Sigmoid colon (tissue), 7 donors: ENCODE data around the gene DBF4. TPM values are rescaled to one million over a fixed set of nuclear protein-coding genes. Genes with fewer than 3 reads are reported as not detected.
"Not testable (repeated sequence)": the region's sequence is repeated elsewhere in the genome, so short reads cannot be mapped to it uniquely, and the experiment has no call there.

Experiments
- DNase-seq: peaks from one replicate; pipeline ENCODE4 v3.0.0-alpha.2; 2019
- H3K27ac ChIP-seq, 4 donors: fragments of 200-600 bp; sonication (generic); one replicate each; pipeline ENCODE4 v1.5.1; 2016 to 2019; ENCODE audit warnings: mild to moderate bottlenecking in 1 of 4
- H3K27me3 ChIP-seq, 3 donors: fragments of 200-600 bp; sonication (generic); one replicate each; pipeline ENCODE4 v1.5.1; 2019; ENCODE audit warnings: mild to moderate bottlenecking in 1 of 3
- H3K36me3 ChIP-seq, 4 donors: fragments of 200-600 bp; sonication (generic); one replicate each; pipeline ENCODE4 v1.5.1; 2016 to 2019
- H3K4me1 ChIP-seq, 4 donors: fragments of 200-600 bp; sonication (generic); one replicate each; pipeline ENCODE4 v1.5.1; 2017 to 2019
- H3K4me3 ChIP-seq, 4 donors: fragments of 200-600 bp; sonication (generic); one replicate each; pipeline ENCODE4 v1.5.1; 2017 to 2019; ENCODE audit warnings: mild to moderate bottlenecking in 2 of 4, moderate library complexity in 1 of 4
- H3K9me3 ChIP-seq, 4 donors: fragments of 200-600 bp in 3 of 4; sonication (generic) in 3 of 4; one replicate each; pipeline versions ENCODE4 v1.5.1 to v1.6.1; 2013 to 2019
- EP300 ChIP-seq, 4 donors: sonication (generic); formaldehyde crosslinking; IDR thresholded peaks; one replicate each; pipeline ENCODE4 v1.6.1; 2017; ENCODE audit warnings: antibody characterized with exemption in 4 of 4
- POLR2A ChIP-seq, 2 donors: fragments of 450-650 bp; IDR thresholded peaks; one replicate each; pipeline ENCODE4 v1.6.1; 2016; ENCODE audit warnings: antibody characterized with exemption in 2 of 2, mild to moderate bottlenecking in 2 of 2, moderate library complexity in 2 of 2
- POLR2AphosphoS5 ChIP-seq, 4 donors: sonication (generic); formaldehyde crosslinking; IDR thresholded peaks; one replicate each; pipeline ENCODE4 v1.6.1; 2017; ENCODE audit warnings: antibody characterized with exemption in 4 of 4
- WGBS, 2 donors: extraction: QIAGEN DNeasy Blood & Tissue Kit; methylation state at CpG; one replicate each; pipeline ENCODE4 v1.1.7; 2013; 5-methylcytosine and 5-hydroxymethylcytosine counted together
- intact Hi-C: fragments of 100-400 bp; cut with DNase I; formaldehyde crosslinking; loops from one replicate; pipeline ENCODE4 v1.15.1; 2023
- polyA plus RNA-seq, 3 donors: library from polyadenylated mRNA; stranded (reverse); fragments of 200-250 nt; gene quantifications; one replicate each; pipeline ENCODE4 v1.2.3, GENCODE V29; 2013
- total RNA-seq, 4 donors: library from RNA; depleted of rRNA; stranded (reverse); fragments of >200 nt; gene quantifications; one replicate each; pipeline ENCODE4 v1.1.0, GENCODE V29; 2016
- TF ChIP-seq, protein P1 (sequence below), 4 experiments: fragments of 450-650 bp in 3 of 4; fragments of 200-600 bp in 1 of 4; IDR thresholded peaks; one replicate each; pipeline ENCODE4 v1.5.1; 2016 to 2019; ENCODE audit warnings: antibody characterized with exemption in 4 of 4, mild to moderate bottlenecking in 3 of 4, moderate library complexity in 2 of 4
- donor health status: healthy with polysubstance abuse.
- donor health status: Bipolar disorder and iron deficiency.
- donor health status: healthy.

Gene DBF4
- total and polyA plus RNA-seq, 7 donors, result 2.3 to 13.7 (median 5.4) TPM

DNA sequence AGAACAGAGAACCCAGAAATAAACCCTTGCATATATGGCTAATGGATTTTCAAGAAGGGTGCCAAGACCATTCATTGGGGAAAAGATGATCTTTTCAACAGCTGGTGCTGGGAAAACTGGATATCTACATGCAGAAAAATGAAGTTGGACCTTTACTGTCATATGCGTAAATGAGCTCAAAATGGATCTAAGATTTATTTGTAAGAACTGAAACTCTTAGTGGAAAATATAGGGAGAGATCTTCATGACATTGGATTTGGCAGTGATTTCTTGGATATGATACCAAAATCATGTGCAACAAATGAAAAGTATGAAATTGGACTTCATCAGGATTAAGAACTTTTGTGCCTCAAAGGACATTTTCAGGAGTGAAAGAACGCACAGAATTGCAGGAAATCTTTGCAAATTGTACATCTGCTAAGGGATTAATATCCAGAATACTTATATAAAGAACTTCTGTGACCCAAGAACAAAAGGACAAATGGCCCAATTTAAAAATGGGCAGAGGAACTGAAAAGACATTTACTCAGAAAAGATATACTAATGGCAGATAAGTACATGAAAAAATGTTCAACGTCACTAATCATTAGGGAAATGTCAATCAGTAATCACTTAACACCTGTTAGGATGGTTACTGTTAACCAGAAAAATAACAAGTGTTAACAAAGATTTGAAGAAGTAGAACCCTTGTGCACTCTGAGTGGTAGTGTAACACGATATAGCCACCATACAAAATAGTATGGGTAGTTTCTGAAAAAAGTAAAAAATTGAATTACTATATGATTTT is 6.1 kb downstream of the DBF4 start:
- Histone ChIP-seq H3K36me3 (peaks cover 0 to 3% (median 0%) of the 10 kb centered on the region in 4 donors), H3K4me3 (no peak overlapping the region), H3K27me3 (no peaks in the 10 kb centered on the region), H3K27ac (no peak overlapping the region), H3K4me1 (peaks cover 0 to 13% (median 9%) of the 10 kb centered on the region in 4 donors), H3K9me3 (no peaks in the 10 kb centered on the region)
- no peak for DNase-seq
- TF ChIP-seq EP300 (IDR thresholded peaks at IDR 0.05) (no peak), POLR2A (IDR thresholded peaks at IDR 0.05) (no peak)
- TF ChIP-seq, protein P1, sequence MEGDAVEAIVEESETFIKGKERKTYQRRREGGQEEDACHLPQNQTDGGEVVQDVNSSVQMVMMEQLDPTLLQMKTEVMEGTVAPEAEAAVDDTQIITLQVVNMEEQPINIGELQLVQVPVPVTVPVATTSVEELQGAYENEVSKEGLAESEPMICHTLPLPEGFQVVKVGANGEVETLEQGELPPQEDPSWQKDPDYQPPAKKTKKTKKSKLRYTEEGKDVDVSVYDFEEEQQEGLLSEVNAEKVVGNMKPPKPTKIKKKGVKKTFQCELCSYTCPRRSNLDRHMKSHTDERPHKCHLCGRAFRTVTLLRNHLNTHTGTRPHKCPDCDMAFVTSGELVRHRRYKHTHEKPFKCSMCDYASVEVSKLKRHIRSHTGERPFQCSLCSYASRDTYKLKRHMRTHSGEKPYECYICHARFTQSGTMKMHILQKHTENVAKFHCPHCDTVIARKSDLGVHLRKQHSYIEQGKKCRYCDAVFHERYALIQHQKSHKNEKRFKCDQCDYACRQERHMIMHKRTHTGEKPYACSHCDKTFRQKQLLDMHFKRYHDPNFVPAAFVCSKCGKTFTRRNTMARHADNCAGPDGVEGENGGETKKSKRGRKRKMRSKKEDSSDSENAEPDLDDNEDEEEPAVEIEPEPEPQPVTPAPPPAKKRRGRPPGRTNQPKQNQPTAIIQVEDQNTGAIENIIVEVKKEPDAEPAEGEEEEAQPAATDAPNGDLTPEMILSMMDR (IDR thresholded peaks at IDR 0.05), result no peak
- intact Hi-C loops, result no loop called here
- WGBS, 2 donors, result 94 to 95% methylated on average over 4 of the region's 4 CpGs

DNA sequence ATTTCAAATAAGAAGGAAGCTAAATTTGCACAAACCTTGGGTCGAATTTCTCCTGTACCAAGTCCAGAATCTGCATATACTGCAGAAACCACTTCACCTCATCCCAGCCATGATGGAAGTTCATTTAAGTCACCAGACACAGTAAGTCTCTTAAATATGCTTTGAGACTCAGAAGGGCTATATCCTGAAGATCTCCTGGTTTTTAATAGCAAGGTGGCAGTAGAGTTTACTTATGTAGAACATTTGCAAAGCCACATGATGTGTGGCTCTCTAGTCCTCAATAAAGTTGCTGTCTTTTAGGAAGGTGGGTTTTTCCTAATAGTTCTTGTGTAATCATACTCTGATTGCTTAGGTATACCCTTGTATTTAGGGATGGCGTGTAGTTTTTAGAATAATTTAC is 8.7 kb downstream of the DBF4 start:
- no peaks in the 10 kb centered on the region for H3K27me3 ChIP-seq
- TF ChIP-seq POLR2AphosphoS5 (IDR thresholded peaks at IDR 0.05), result no peak
- TF ChIP-seq POLR2A (IDR thresholded peaks at IDR 0.05), result no peak
- TF ChIP-seq, protein P1 (IDR thresholded peaks at IDR 0.05), result no peak
- no peak for TF ChIP-seq EP300 (IDR thresholded peaks at IDR 0.05)
- no peaks in the 10 kb centered on the region for H3K4me1 ChIP-seq
- H3K36me3 ChIP-seq, result peaks cover 0 to 14% (median 0%) of the 10 kb centered on the region in 4 donors
- no peak overlapping the region for H3K4me3 ChIP-seq
- H3K9me3 ChIP-seq, result no peaks in the 10 kb centered on the region
- WGBS, 2 donors, result 81 to 91% methylated on average over 2 of the region's 2 CpGs
- H3K27ac ChIP-seq, result no peak overlapping the region
- intact Hi-C loops, result loop anchor here (5.0 kb wide), 1 partner anchor 88 kb away; no protein-coding TSS in a partner anchor
- DNase-seq, result no peak

DNA sequence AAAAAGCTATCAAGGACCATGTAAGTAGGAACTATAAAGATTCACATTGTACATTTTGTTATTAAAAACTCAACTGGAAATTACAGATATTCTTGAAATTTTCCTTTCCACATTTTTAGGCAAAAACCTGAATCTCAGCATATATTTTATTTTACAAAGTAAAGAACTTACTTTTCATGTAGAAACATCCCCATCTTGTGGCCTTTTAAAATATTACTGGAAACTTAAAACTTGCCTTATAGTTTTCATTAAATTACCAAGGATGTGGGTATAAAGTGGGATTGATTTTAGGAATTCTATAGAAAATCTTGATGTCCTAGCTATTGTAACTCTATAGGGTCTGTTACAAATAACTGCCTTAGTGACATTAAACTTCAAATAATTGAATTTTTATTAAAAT is 10.6 kb downstream of the DBF4 start:
- Histone ChIP-seq H3K9me3 (no peaks in the 10 kb centered on the region), H3K36me3 (peaks cover 0 to 14% (median 0%) of the 10 kb centered on the region in 4 donors), H3K27me3 (no peaks in the 10 kb centered on the region), H3K4me1 (no peaks in the 10 kb centered on the region), H3K27ac (no peak overlapping the region), H3K4me3 (no peak overlapping the region)
- TF ChIP-seq, protein P1 (IDR thresholded peaks at IDR 0.05), result peak in 3 of 4 experiments; percentile 19 to 32 (median 26)
- TF ChIP-seq EP300 (IDR thresholded peaks at IDR 0.05), result no peak
- no peak for DNase-seq
- intact Hi-C loops, result loop anchor here (5.0 kb wide), 1 partner anchor 90 kb away; no protein-coding TSS in a partner anchor

DNA sequence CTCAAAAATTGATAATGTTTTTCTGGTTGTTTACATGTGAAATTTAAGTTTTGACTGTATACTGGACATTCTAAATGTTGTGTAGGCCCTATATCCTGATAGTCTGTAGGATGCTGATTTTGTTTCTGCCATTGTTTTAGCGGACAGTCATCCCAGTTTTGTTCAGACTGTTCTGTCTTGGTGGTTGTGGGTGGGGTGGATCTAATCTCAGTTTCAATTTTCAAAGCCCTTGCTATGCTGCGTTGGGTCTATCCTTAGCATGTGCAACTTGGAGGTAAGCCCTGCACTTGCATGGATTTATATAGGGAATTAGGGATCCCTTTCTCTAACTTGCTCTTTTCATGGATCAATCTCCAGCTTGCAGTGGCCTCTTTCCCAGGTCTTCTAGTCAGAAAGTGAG is 19.1 kb downstream of the DBF4 start:
- Histone ChIP-seq H3K36me3 (peaks cover 0 to 13% (median 0%) of the 10 kb centered on the region in 4 donors), H3K4me3 (no peak overlapping the region), H3K27me3 (no peaks in the 10 kb centered on the region), H3K27ac (no peak overlapping the region), H3K9me3 (no peaks in the 10 kb centered on the region), H3K4me1 (no peaks in the 10 kb centered on the region)
- no peak for DNase-seq
- WGBS, 2 donors, result 92 to 94% methylated on average over 2 of the region's 2 CpGs
- intact Hi-C loops, result no loop called here
- TF ChIP-seq EP300 (IDR thresholded peaks at IDR 0.05), result no peak
- TF ChIP-seq POLR2AphosphoS5 (IDR thresholded peaks at IDR 0.05), result no peak

DNA sequence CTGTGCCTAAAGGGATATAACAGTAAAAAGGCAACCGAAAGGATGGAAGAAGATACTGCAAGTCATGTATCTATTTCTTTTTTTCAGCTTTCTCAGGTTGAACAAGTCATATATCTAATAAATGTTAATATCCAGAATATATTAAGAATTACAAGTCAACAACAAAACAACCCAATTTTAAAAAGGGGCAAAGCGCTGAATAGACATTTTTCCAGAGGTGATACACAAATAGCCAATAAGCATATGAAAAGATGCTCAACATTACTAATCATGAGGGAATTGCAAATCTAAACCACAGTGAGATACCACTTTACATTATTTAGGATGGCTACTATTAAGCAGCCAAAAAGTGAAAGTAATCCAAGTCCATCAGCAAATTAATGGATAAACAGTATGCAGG is 23.0 kb downstream of the DBF4 start:
- H3K36me3 ChIP-seq, result peaks cover 0 to 20% (median 0%) of the 10 kb centered on the region in 4 donors
- intact Hi-C loops, result no loop called here
- 98 to 99% methylated on average over 2 of the region's 2 CpGs for WGBS, 2 donors

DNA sequence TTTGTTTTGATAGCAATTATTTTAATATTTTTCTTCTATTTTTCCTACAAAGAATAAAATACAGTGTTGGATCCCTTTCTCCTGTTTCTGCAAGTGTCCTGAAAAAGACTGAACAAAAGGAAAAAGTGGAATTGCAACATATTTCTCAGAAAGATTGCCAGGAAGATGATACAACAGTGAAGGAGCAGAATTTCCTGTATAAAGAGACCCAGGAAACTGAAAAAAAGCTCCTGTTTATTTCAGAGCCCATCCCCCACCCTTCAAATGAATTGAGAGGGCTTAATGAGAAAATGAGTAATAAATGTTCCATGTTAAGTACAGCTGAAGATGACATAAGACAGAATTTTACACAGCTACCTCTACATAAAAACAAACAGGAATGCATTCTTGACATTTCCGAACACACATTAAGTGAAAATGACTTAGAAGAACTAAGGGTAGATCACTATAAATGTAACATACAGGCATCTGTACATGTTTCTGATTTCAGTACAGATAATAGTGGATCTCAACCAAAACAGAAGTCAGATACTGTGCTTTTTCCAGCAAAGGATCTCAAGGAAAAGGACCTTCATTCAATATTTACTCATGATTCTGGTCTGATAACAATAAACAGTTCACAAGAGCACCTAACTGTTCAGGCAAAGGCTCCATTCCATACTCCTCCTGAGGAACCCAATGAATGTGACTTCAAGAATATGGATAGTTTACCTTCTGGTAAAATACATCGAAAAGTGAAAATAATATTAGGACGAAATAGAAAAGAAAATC is 31.0 kb downstream of the DBF4 start:
- intact Hi-C loops, H3K9me3 ChIP-seq: not testable (repeated sequence)

More for the DNA sequence above, 23.0 kb downstream of the DBF4 start:
- TF ChIP-seq EP300 (IDR thresholded peaks at IDR 0.05), result no peak
- no peak for TF ChIP-seq POLR2AphosphoS5 (IDR thresholded peaks at IDR 0.05)
- no peak for TF ChIP-seq POLR2A (IDR thresholded peaks at IDR 0.05)
- TF ChIP-seq, protein P1 (IDR thresholded peaks at IDR 0.05), result no peak
- no peaks in the 10 kb centered on the region for H3K9me3 ChIP-seq
- no peak overlapping the region for H3K4me3 ChIP-seq
- H3K27me3 ChIP-seq, result no peaks in the 10 kb centered on the region
- DNase-seq, result no peak
- H3K27ac ChIP-seq, result no peak overlapping the region
- no peaks in the 10 kb centered on the region for H3K4me1 ChIP-seq

DNA sequence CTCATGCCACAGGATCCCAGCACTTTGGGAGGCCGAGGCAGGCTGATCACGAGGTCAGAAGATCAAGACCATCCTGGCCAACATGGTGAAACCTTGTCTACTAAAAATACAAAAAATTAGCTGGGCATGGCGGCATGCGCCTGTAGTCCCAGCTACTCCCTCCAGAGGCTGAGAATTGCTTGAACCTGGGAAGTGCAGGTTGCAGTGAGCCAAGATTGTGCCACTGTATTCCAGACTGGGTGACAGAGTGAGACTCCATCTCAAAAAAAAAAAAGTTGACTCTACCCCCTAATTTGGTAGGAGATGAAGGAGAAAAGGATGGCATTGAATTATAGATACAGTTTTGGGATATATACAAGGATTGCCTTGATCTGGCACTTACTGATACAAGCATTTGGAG is 32.5 kb downstream of the DBF4 start:
- 97 to 98% methylated on average over 4 of the region's 4 CpGs for WGBS, 2 donors
- intact Hi-C loops, H3K27ac ChIP-seq, DNase-seq, H3K9me3 ChIP-seq, H3K36me3 ChIP-seq, H3K27me3 ChIP-seq, H3K4me1 ChIP-seq, H3K4me3 ChIP-seq: not testable (repeated sequence)

More for the DNA sequence above, 31.0 kb downstream of the DBF4 start:
- not testable (repeated sequence) for H3K27ac ChIP-seq, DNase-seq, H3K4me3 ChIP-seq, H3K4me1 ChIP-seq, H3K36me3 ChIP-seq, H3K27me3 ChIP-seq
- WGBS, 2 donors, result 96 to 97% methylated on average over 3 of the region's 3 CpGs
